Muscle of leg (tissue), 11 donors: ENCODE measurements around the gene SLC26A11. TPM values are rescaled to one million over a fixed set of nuclear protein-coding genes. Genes with fewer than 3 reads are reported as not detected.
"Not testable (repeated sequence)": the region's sequence is repeated elsewhere in the genome, so short reads cannot be mapped to it uniquely, and the experiment has no call there.

Experiments used
- DNase-seq: peaks from one replicate; pipeline ENCODE4 v3.0.0; 2013
- H3K27ac ChIP-seq: one replicate; pipeline ENCODE4 v1.5.1; 2013; ENCODE audit warnings: mild to moderate bottlenecking, low read length, control low read depth
- H3K27me3 ChIP-seq: one replicate; pipeline ENCODE4 v1.6.1; 2013; ENCODE audit warnings: low read length; ENCODE audit not compliant: control insufficient read depth, insufficient read depth
- H3K36me3 ChIP-seq: one replicate; pipeline ENCODE4 v1.6.1; 2013; ENCODE audit warnings: low read length; ENCODE audit not compliant: control insufficient read depth, insufficient read depth
- H3K4me1 ChIP-seq: one replicate; pipeline ENCODE4 v1.6.1; 2013; ENCODE audit warnings: low read length; ENCODE audit not compliant: control insufficient read depth, insufficient read depth
- H3K4me3 ChIP-seq: one replicate; pipeline ENCODE4 v1.5.1; 2013; ENCODE audit warnings: low read length, control low read depth
- H3K9me3 ChIP-seq: replicated peaks from 2 replicates; pipeline ENCODE4 v1.6.1; 2013; ENCODE audit warnings: low read depth, low read length; ENCODE audit not compliant: control insufficient read depth
- WGBS: methylation state at CpG from one replicate; pipeline ENCODE4 v1.1.5; 2013; ENCODE audit warnings: missing lambda C conversion rate; ENCODE audit not compliant: insufficient coverage; 5-methylcytosine and 5-hydroxymethylcytosine counted together
- polyA plus RNA-seq, 8 donors: library from polyadenylated mRNA; unstranded; fragments of 120-200 nt; gene quantifications; one replicate each; pipeline versions ENCODE4 v1.2.1 to v1.2.3, GENCODE V29; 2013; ENCODE audit warnings: inconsistent platforms in 1 of 8, low replicate concordance in 1 of 8; ENCODE audit not compliant: insufficient read length in 8 of 8, insufficient read depth in 1 of 8
- total RNA-seq: library from RNA; stranded (reverse); fragments of 120-200 nt; gene quantifications from one replicate; pipeline ENCODE4 v1.2.4, GENCODE V29; 2013

Gene SLC26A11
- total and polyA plus RNA-seq, 9 donors = 7.1 to 15.2 (median 9.3) TPM

DNA sequence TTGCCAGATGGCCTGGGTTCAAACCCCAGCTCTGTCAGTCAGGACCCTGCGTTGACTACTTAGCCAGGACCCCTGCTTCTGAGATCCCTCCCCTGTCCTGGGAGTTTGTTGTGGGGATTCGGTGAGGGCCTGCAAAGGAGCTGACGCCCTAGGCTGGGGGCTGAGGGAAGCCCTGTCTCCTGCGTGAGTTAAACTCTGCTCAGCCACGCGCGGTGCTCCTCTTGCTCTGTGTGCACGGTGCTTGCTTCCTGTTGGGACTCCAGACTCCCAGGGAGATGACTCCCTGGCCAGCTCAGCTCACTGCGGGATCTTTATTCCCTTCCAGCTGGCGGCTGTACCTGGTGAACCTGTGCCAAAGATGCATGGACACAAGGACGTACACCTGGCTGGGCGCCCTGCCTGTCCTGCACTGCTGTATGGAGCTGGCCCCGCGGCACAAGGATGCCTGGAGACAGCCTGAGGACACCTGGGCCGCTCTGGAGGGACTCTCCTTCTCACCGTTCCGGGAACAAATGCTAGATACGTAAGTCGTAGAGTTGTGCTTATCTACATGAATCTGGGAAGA, 77.9 kb downstream of the SLC26A11 start:
- H3K4me3 ChIP-seq = no peak overlapping the region
- no peak for DNase-seq
- no peaks in the 10 kb centered on the region for H3K4me1 ChIP-seq
- H3K9me3 ChIP-seq = peaks cover 10% of the 10 kb centered on the region
- no peaks in the 10 kb centered on the region for H3K27me3 ChIP-seq
- H3K36me3 ChIP-seq = peaks cover 83% of the 10 kb centered on the region
- H3K27ac ChIP-seq = no peak overlapping the region
- WGBS = 52% methylated on average over 16 of the region's 19 CpGs

GRCh38 chr17:80299350-80300100, 79.3 kb downstream of the SLC26A11 start:
- peaks cover 22% of the 10 kb centered on the region for H3K9me3 ChIP-seq
- H3K27me3 ChIP-seq, DNase-seq, H3K4me1 ChIP-seq, H3K4me3 ChIP-seq, H3K27ac ChIP-seq: not testable (repeated sequence)
- peaks cover 86% of the 10 kb centered on the region for H3K36me3 ChIP-seq
- 100% methylated on average over 2 of the region's 4 CpGs for WGBS

DNA sequence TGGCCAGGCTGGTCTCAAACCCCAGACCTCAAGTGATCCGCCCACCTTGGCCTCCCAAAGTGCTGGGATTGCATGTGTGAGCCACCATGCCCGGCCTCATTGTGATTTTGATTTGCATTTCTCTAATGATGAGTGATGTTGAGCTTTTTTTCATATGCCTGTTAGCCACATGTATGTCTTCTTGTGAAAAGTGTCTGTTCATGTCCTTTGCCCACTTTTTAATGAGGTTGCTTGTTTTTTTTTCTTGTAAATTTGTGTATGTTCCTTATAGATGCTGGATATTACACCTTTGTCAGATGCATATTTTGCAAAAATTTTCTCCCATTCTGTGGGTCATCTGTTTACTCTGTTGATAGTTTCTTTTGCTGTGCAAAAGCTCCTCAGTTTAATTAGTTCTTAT, 80.5 kb downstream of the SLC26A11 start:
- not testable (repeated sequence) for H3K4me1 ChIP-seq, H3K27me3 ChIP-seq, H3K4me3 ChIP-seq, DNase-seq, H3K27ac ChIP-seq
- 100% methylated on average over 2 of the region's 2 CpGs for WGBS
- Histone ChIP-seq H3K36me3 (peaks cover 81% of the 10 kb centered on the region), H3K9me3 (peaks cover 25% of the 10 kb centered on the region)

Other genes starting within 250 kb of the SLC26A11 start
- 22.6 TPM for gene TBC1D16, start 184.6 kb upstream of the SLC26A11 start, total RNA-seq
- 10 to 100 TPM; 24.3 to 43.8 (median 35.4) TPM for gene TBC1D16, start 184.6 kb upstream of the SLC26A11 start, polyA plus RNA-seq
- gene CCDC40, start 183.8 kb upstream of the SLC26A11 start, total RNA-seq = 4.7 TPM
- gene CCDC40, start 183.8 kb upstream of the SLC26A11 start, polyA plus RNA-seq = 1 to 10 TPM; 3.2 to 7.1 (median 4.3) TPM
- 14.4 TPM for gene GAA, start 118.8 kb upstream of the SLC26A11 start, total RNA-seq
- gene GAA, start 118.8 kb upstream of the SLC26A11 start, polyA plus RNA-seq = 10 to 100 TPM; 20.2 to 37.1 (median 30.7) TPM
- 81.9 TPM for gene EIF4A3, start 73.3 kb upstream of the SLC26A11 start, total RNA-seq
- gene EIF4A3, start 73.3 kb upstream of the SLC26A11 start, polyA plus RNA-seq = 10 to 100 TPM; 65.5 to 93.4 (median 78.6) TPM
- gene CARD14, start 50.4 kb upstream of the SLC26A11 start, total RNA-seq = 0.27 TPM
- 1 to 10 TPM in 1 of 8 donors, under 1 TPM in 7; 0.28 to 1.5 (median 0.57) TPM for gene CARD14, start 50.4 kb upstream of the SLC26A11 start, polyA plus RNA-seq
- 9.6 TPM for gene SGSH, start 94 bp upstream of the SLC26A11 start, total RNA-seq
- 10 to 100 TPM; 14.3 to 24.9 (median 20.9) TPM for gene SGSH, start 94 bp upstream of the SLC26A11 start, polyA plus RNA-seq
- gene RNF213, start 40.4 kb downstream of the SLC26A11 start, total RNA-seq = 37.0 TPM
- 10 to 100 TPM; 23.0 to 43.0 (median 31.8) TPM for gene RNF213, start 40.4 kb downstream of the SLC26A11 start, polyA plus RNA-seq
- gene ENDOV, start 194.7 kb downstream of the SLC26A11 start, total RNA-seq = 11.3 TPM
- 10 to 100 TPM; 14.7 to 23.8 (median 20.1) TPM for gene ENDOV, start 194.7 kb downstream of the SLC26A11 start, polyA plus RNA-seq